ENCODE data around the gene AP1AR.

AP1AR gene

GRCh38 chr4:112311516-112311915 is 79.9 kb downstream of the AP1AR start:
- no peak overlapping the region for H3K27ac ChIP-seq

GRCh38 chr4:112312610-112313239 is 81.1 kb downstream of the AP1AR start:
- no peak for TF ChIP-seq CTCF (IDR thresholded peaks at IDR 0.05; ENCODE audit: low read depth, low read length)
- Histone ChIP-seq H3K27ac (no peak overlapping the region), H3K9me3 (ENCODE audit: severe bottlenecking) (no peaks in the 10 kb centered on the region), H3K4me3 (ENCODE audit: low read depth, low read length) (no peak overlapping the region), H3K36me3 (no peaks in the 10 kb centered on the region), H3K27me3 (ENCODE audit: insufficient read depth, low read depth, severe bottlenecking) (no peaks in the 10 kb centered on the region)
- DNase-seq = no peak

More at GRCh38 chr4:112311516-112311915, 79.9 kb downstream of the AP1AR start:
- no peak overlapping the region for H3K4me3 ChIP-seq (ENCODE audit: low read depth, low read length)
- no peaks in the 10 kb centered on the region for H3K36me3 ChIP-seq
- H3K9me3 ChIP-seq (ENCODE audit: severe bottlenecking) = no peaks in the 10 kb centered on the region
- H3K27me3 ChIP-seq (ENCODE audit: insufficient read depth, low read depth, severe bottlenecking) = no peaks in the 10 kb centered on the region
- DNase-seq = no peak
- no peak for TF ChIP-seq CTCF (IDR thresholded peaks at IDR 0.05; ENCODE audit: low read depth, low read length)

GRCh38 chr4:112315446-112315845 is 83.9 kb downstream of the AP1AR start:
- Histone ChIP-seq H3K4me3 (ENCODE audit: low read depth, low read length) (no peak overlapping the region), H3K36me3 (no peaks in the 10 kb centered on the region)

GRCh38 chr4:112316360-112316759 is 84.8 kb downstream of the AP1AR start:
- TF ChIP-seq CTCF (IDR thresholded peaks at IDR 0.05; ENCODE audit: low read depth, low read length) = no peak
- H3K9me3 ChIP-seq (ENCODE audit: severe bottlenecking) = no peaks in the 10 kb centered on the region

More at GRCh38 chr4:112315446-112315845, 83.9 kb downstream of the AP1AR start:
- H3K27ac ChIP-seq = no peak overlapping the region
- no peaks in the 10 kb centered on the region for H3K9me3 ChIP-seq (ENCODE audit: severe bottlenecking)
- no peaks in the 10 kb centered on the region for H3K27me3 ChIP-seq (ENCODE audit: insufficient read depth, low read depth, severe bottlenecking)
- no peak for DNase-seq
- no peak for TF ChIP-seq CTCF (IDR thresholded peaks at IDR 0.05; ENCODE audit: low read depth, low read length)

GRCh38 chr4:112318239-112319142 is 86.9 kb downstream of the AP1AR start:
- H3K36me3 ChIP-seq = no peaks in the 10 kb centered on the region
- DNase-seq = no peak
- no peak overlapping the region for H3K4me3 ChIP-seq (ENCODE audit: low read depth, low read length)
- H3K27me3 ChIP-seq (ENCODE audit: insufficient read depth, low read depth, severe bottlenecking) = peaks cover 4% of the 10 kb centered on the region
- TF ChIP-seq CTCF (IDR thresholded peaks at IDR 0.05; ENCODE audit: low read depth, low read length) = no peak
- H3K9me3 ChIP-seq (ENCODE audit: severe bottlenecking) = no peaks in the 10 kb centered on the region
- H3K27ac ChIP-seq = no peak overlapping the region

More at GRCh38 chr4:112316360-112316759, 84.8 kb downstream of the AP1AR start:
- H3K4me3 ChIP-seq (ENCODE audit: low read depth, low read length) = no peak overlapping the region
- H3K27ac ChIP-seq = no peak overlapping the region
- no peak for DNase-seq
- no peaks in the 10 kb centered on the region for H3K27me3 ChIP-seq (ENCODE audit: insufficient read depth, low read depth, severe bottlenecking)
- no peaks in the 10 kb centered on the region for H3K36me3 ChIP-seq

Measured in WERI-Rb-1 (cell line).